ENCODE data around the gene NDRG4.

NDRG4 gene

GRCh38 chr16:58495521-58496331 lies 4.2 kb upstream of the NDRG4 start:
- no peak for DNase-seq (ENCODE audit: low read depth)

GRCh38 chr16:58497468-58497867 lies 2.5 kb upstream of the NDRG4 start:
- DNase-seq (ENCODE audit: low read depth), result no peak

- no peak for DNase-seq (ENCODE audit: low read depth)
Measured at GRCh38 chr16:58497935-58498334, 2.0 kb upstream of the NDRG4 start.

- DNase-seq (ENCODE audit: low read depth), result no peak
Measured at GRCh38 chr16:58498341-58499091, 1.4 kb upstream of the NDRG4 start.

- no peak for DNase-seq (ENCODE audit: low read depth)
Measured at GRCh38 chr16:58499092-58499511, 841 bp upstream of the NDRG4 start.

GRCh38 chr16:58500430-58501241 lies 693 bp downstream of the NDRG4 start:
- no peak for DNase-seq (ENCODE audit: low read depth)

- DNase-seq (ENCODE audit: low read depth), result no peak
Measured at GRCh38 chr16:58501242-58502131, 1.5 kb downstream of the NDRG4 start.

GRCh38 chr16:58502217-58502921 lies 2.4 kb downstream of the NDRG4 start:
- no peak for DNase-seq (ENCODE audit: low read depth)

- DNase-seq (ENCODE audit: low read depth), result no peak
Measured at GRCh38 chr16:58503166-58503862, 3.4 kb downstream of the NDRG4 start.

- DNase-seq (ENCODE audit: low read depth), result no peak
Measured at GRCh38 chr16:58503863-58504688, 4.1 kb downstream of the NDRG4 start.

- DNase-seq (ENCODE audit: low read depth), result no peak
Measured at GRCh38 chr16:58506241-58507194, 6.6 kb downstream of the NDRG4 start.

GRCh38 chr16:58507195-58507962 lies 7.4 kb downstream of the NDRG4 start:
- DNase-seq (ENCODE audit: low read depth), result no peak

GRCh38 chr16:58507963-58508670 lies 8.2 kb downstream of the NDRG4 start:
- DNase-seq (ENCODE audit: low read depth), result no peak

- DNase-seq (ENCODE audit: low read depth), result no peak
Measured at GRCh38 chr16:58508671-58509251, 8.8 kb downstream of the NDRG4 start.

- no peak for DNase-seq (ENCODE audit: low read depth)
Measured at GRCh38 chr16:58509256-58510096, 9.5 kb downstream of the NDRG4 start.
